HEK293T (cell line): ENCODE results near the gene PICALM.

Experiments used
- CTCF ChIA-PET: fragments of 350-600 bp; formaldehyde crosslinking; extraction: SDS; loops from one replicate; lab custom pipeline; 2021; ENCODE audit warnings: antibody characterized with exemption, inconsistent platforms; lab: Yijun Ruan, JAX
- POLR2A ChIA-PET: fragments of 350-600 bp; formaldehyde crosslinking; extraction: SDS; loops from one replicate; lab custom pipeline; 2020; ENCODE audit warnings: antibody characterized with exemption, inconsistent platforms; lab: Yijun Ruan, JAX
- DNase-seq: peaks from one replicate; pipeline ENCODE4 v3.0.0; 2012; ENCODE audit warnings: mixed read lengths; ENCODE audit errors: extremely low spot score
- ARNT ChIP-seq: fragments of 450-650 bp; IDR thresholded peaks from 2 replicates; pipeline ENCODE4 v1.6.1; 2017; ENCODE audit warnings: mild to moderate bottlenecking
- BHLHE40 ChIP-seq: fragments of 450-650 bp; IDR thresholded peaks from 2 replicates; pipeline ENCODE4 v1.6.1; 2016; ENCODE audit warnings: mild to moderate bottlenecking, moderate library complexity, borderline replicate concordance
- CTBP1 ChIP-seq: fragments of 450-650 bp; IDR thresholded peaks from 2 replicates; pipeline ENCODE4 v1.6.1; 2016; ENCODE audit warnings: borderline replicate concordance
- ELF4 ChIP-seq: fragments of 450-650 bp; IDR thresholded peaks from 2 replicates; pipeline ENCODE4 v1.6.1; 2017; ENCODE audit warnings: antibody characterized with exemption
- FOXA1 ChIP-seq: fragments of 450-650 bp; IDR thresholded peaks from 2 replicates; pipeline ENCODE4 v1.6.1; 2016; ENCODE audit warnings: mild to moderate bottlenecking
- FOXK2 ChIP-seq: fragments of 450-650 bp; IDR thresholded peaks from 2 replicates; pipeline ENCODE4 v1.6.1; 2016; ENCODE audit warnings: mild to moderate bottlenecking
- FOXM1 ChIP-seq: fragments of 450-650 bp; IDR thresholded peaks from 2 replicates; pipeline ENCODE4 v1.6.1; 2017; ENCODE audit warnings: mild to moderate bottlenecking, borderline replicate concordance
- HDGF ChIP-seq: fragments of 450-650 bp; IDR thresholded peaks from 2 replicates; pipeline ENCODE4 v1.6.1; 2017; ENCODE audit warnings: antibody characterized with exemption, borderline replicate concordance
- L3MBTL2 ChIP-seq: fragments of 450-650 bp; conservative IDR thresholded peaks from 2 replicates; pipeline ENCODE4 v1.6.1; 2016; ENCODE audit warnings: mild to moderate bottlenecking
- LEF1 ChIP-seq: fragments of 450-650 bp; IDR thresholded peaks from 2 replicates; pipeline ENCODE4 v1.6.1; 2017; ENCODE audit warnings: mild to moderate bottlenecking, borderline replicate concordance
- NFRKB ChIP-seq: fragments of 450-650 bp; IDR thresholded peaks from 2 replicates; pipeline ENCODE4 v1.6.1; 2016; ENCODE audit warnings: mild to moderate bottlenecking, moderate library complexity
- PKNOX1 ChIP-seq: fragments of 450-650 bp; IDR thresholded peaks from 2 replicates; pipeline ENCODE4 v1.6.1; 2016
- SP1 ChIP-seq: fragments of 450-650 bp; IDR thresholded peaks from 2 replicates; pipeline ENCODE4 v1.6.1; 2017
- SUZ12 ChIP-seq: fragments of 450-650 bp; IDR thresholded peaks from 2 replicates; pipeline ENCODE4 v1.6.1; 2016; ENCODE audit warnings: mild to moderate bottlenecking
- TARDBP ChIP-seq: fragments of 450-650 bp; IDR thresholded peaks from 2 replicates; pipeline ENCODE4 v1.6.1; 2016
- ZNF384 ChIP-seq: fragments of 450-650 bp; IDR thresholded peaks from 2 replicates; pipeline ENCODE4 v1.6.1; 2016

PICALM gene

DNA sequence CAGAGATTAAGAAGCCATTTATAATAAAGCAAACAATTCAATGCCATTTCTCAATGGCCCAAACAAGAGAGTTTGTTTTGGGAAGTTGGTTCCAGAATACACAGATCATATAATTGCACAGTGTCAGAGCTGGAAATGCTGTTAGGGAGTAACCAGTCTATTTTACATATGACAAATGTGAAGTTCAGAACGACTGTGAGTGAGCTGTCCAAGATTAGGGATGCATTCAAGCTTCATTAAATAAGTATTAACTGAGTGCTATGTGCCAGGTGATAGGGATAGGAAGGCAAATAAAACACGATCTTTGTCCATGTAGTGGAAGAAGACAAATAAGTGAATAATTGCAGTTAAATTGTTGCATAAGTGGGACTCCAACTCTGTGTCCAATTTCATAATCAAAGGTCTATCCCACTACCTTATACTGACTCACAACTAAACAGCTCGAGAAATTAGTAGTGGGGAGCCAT lies 33.1 kb upstream of the PICALM start:
- ChIA-PET CTCF (no interaction called here), POLR2A (no interaction called here)
- TF ChIP-seq SUZ12 (no peak), ZNF384 (no peak), HDGF (no peak), LEF1 (no peak), L3MBTL2 (no peak), TARDBP (no peak), ELF4 (no peak), FOXM1 (no peak), NFRKB (no peak), PKNOX1 (no peak), ARNT (no peak), SP1 (no peak), CTBP1 (no peak), FOXK2 (no peak), BHLHE40 (no peak), FOXA1 (no peak)
- DNase-seq = no peak

DNA sequence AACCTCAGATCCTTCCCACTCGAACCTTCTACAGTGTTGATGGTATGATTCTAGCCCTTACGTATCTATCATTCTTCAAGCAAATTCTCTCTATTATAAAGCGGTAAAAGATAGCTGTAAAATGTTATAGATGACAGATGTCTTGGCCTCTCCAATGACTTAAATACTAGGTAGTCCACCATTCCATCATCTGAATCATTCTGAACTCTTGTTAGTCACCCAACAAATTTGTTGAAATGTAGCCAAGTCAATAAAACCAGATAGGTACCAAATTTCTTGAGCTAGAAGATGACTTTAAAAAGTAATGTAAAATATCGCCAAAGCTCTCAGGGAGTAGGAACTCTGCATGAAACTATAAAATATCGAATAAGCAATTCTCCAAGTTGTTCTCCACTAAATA lies 32.6 kb upstream of the PICALM start:
- ChIA-PET CTCF (no interaction called here), POLR2A (no interaction called here)
- DNase-seq = no peak
- TF ChIP-seq ELF4 (no peak), CTBP1 (no peak), SP1 (no peak), ARNT (no peak), SUZ12 (no peak), FOXK2 (no peak), BHLHE40 (no peak), NFRKB (no peak), L3MBTL2 (no peak), HDGF (no peak), FOXA1 (no peak), LEF1 (no peak), FOXM1 (no peak), PKNOX1 (no peak), ZNF384 (no peak), TARDBP (no peak)

- CTCF ChIA-PET = no interaction called here
- POLR2A ChIA-PET = no interaction called here
- no peak for DNase-seq
- TF ChIP-seq BHLHE40 = no peak
- no peak for TF ChIP-seq PKNOX1
- TF ChIP-seq L3MBTL2 = no peak
- no peak for TF ChIP-seq FOXK2
- no peak for TF ChIP-seq SUZ12
- no peak for TF ChIP-seq HDGF
- TF ChIP-seq FOXA1 = no peak
- TF ChIP-seq NFRKB = no peak
- no peak for TF ChIP-seq LEF1
- no peak for TF ChIP-seq SP1
- TF ChIP-seq CTBP1 = no peak
- TF ChIP-seq ARNT = no peak
- no peak for TF ChIP-seq ZNF384
- no peak for TF ChIP-seq TARDBP
- TF ChIP-seq FOXM1 = no peak
- TF ChIP-seq ELF4 = no peak
Measured at GRCh38 chr11:86099874-86100273, 31.0 kb upstream of the PICALM start.

GRCh38 chr11:86097980-86098379 lies 29.1 kb upstream of the PICALM start:
- TF ChIP-seq FOXK2 (no peak), HDGF (no peak)
- DNase-seq = no peak
- POLR2A ChIA-PET = no interaction called here
- CTCF ChIA-PET = no interaction called here

DNA sequence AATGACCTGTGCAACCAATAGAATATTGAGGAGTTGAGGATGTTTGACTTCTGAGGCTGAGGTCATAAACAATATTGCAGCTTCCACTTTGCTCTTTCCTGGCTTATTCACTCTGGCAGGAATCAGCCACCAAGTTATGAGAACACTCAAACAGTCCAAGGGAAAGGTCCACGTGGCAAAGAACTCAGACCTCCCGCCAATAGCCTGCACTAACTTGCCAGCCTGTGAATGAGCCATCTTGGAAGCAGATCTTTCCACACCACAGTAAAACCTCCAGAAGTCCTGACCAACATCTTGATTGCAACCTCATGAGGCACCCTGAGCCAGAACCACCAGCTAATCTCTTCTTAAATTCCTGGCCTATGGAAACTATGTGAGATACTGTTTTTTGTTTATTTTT lies 22.7 kb upstream of the PICALM start:
- ChIA-PET POLR2A (no interaction called here), CTCF (no interaction called here)
- DNase-seq = no peak
- TF ChIP-seq CTBP1 (no peak), FOXM1 (no peak), SUZ12 (no peak), PKNOX1 (no peak), ARNT (no peak), LEF1 (no peak), TARDBP (no peak), L3MBTL2 (no peak), SP1 (no peak), FOXA1 (no peak), NFRKB (no peak), ZNF384 (no peak), BHLHE40 (no peak), HDGF (no peak), FOXK2 (no peak), ELF4 (no peak)
